ENCODE measurements around the gene TUBA3E. TPM values are rescaled to one million over a fixed set of nuclear protein-coding genes. Genes with fewer than 3 reads are reported as not detected.
A peak's percentile ranks its signal among the peaks of the same experiment; 100 is the strongest.
"Not testable (repeated sequence)": the region's sequence is repeated elsewhere in the genome, so short reads cannot be mapped to it uniquely, and the experiment has no call there.

TUBA3E gene
- total RNA-seq, 1 donor from 2014 or later, result not detected

DNA sequence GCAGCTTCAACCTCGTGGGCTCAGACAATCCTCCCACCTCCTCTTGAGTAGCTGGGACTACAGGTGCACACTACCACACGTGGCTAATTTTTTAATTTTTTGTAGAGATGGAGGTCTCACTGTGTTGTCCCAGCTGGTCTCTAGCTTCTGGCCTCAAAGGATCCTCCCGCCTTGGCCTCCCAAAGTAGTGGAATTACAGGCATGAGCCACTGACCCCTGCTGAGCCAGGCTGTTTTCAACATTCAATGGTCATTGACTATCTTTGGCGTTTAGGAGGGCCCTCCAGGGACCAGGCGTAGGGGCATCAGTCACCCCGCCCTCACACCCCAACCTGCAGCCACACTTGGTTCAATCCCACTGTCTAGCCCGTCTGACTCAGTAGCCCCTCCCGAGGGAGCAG lies 11.0 kb downstream of the TUBA3E start:
- Mint-ChIP-seq H3K4me1 (ENCODE audit: unreplicated experiment) (no peaks in the 10 kb centered on the region), H3K27ac (ENCODE audit: unreplicated experiment) (no peak overlapping the region), H3K4me3 (ENCODE audit: unreplicated experiment) (no peak overlapping the region), H3K36me3 (ENCODE audit: low read depth, unreplicated experiment) (no peaks in the 10 kb centered on the region), H3K9me3 (ENCODE audit: unreplicated experiment) (no peaks in the 10 kb centered on the region), H3K27me3 (ENCODE audit: unreplicated experiment) (peaks cover 3% of the 10 kb centered on the region)
- no peak for DNase-seq (ENCODE audit: low spot score)
- TF ChIP-seq, protein P1, sequence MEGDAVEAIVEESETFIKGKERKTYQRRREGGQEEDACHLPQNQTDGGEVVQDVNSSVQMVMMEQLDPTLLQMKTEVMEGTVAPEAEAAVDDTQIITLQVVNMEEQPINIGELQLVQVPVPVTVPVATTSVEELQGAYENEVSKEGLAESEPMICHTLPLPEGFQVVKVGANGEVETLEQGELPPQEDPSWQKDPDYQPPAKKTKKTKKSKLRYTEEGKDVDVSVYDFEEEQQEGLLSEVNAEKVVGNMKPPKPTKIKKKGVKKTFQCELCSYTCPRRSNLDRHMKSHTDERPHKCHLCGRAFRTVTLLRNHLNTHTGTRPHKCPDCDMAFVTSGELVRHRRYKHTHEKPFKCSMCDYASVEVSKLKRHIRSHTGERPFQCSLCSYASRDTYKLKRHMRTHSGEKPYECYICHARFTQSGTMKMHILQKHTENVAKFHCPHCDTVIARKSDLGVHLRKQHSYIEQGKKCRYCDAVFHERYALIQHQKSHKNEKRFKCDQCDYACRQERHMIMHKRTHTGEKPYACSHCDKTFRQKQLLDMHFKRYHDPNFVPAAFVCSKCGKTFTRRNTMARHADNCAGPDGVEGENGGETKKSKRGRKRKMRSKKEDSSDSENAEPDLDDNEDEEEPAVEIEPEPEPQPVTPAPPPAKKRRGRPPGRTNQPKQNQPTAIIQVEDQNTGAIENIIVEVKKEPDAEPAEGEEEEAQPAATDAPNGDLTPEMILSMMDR (IDR thresholded peaks at IDR 0.05; ENCODE audit: unreplicated experiment), result no peak

DNA sequence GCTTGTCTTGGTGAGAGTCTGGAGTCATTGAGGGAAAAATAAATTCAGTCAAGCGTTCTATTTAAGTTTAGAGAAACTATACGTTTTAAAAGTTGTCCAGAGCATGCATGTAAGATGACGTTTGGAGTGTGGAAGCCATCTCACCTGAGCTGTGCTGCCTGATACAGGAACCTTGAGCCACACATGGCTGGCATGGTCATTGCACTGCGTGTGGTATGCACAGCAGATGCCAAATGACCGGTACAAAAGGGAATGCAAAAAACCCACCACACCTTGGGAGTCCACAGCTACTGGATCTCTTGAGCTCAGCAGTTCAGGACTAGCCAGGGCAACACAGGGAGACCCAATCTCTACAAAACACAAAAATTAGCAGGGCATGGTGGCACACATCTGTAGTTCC lies 11.8 kb downstream of the TUBA3E start:
- no peaks in the 10 kb centered on the region for H3K9me3 Mint-ChIP-seq (ENCODE audit: unreplicated experiment)
- H3K27me3 Mint-ChIP-seq (ENCODE audit: unreplicated experiment), result peaks cover 3% of the 10 kb centered on the region
- H3K4me3 Mint-ChIP-seq (ENCODE audit: unreplicated experiment), result no peak overlapping the region
- H3K36me3 Mint-ChIP-seq (ENCODE audit: low read depth, unreplicated experiment), result no peaks in the 10 kb centered on the region
- TF ChIP-seq, protein P1 (IDR thresholded peaks at IDR 0.05; ENCODE audit: unreplicated experiment), result no peak
- H3K4me1 Mint-ChIP-seq (ENCODE audit: unreplicated experiment), result no peaks in the 10 kb centered on the region
- no peak overlapping the region for H3K27ac Mint-ChIP-seq (ENCODE audit: unreplicated experiment)
- DNase-seq (ENCODE audit: low spot score), result no peak

DNA sequence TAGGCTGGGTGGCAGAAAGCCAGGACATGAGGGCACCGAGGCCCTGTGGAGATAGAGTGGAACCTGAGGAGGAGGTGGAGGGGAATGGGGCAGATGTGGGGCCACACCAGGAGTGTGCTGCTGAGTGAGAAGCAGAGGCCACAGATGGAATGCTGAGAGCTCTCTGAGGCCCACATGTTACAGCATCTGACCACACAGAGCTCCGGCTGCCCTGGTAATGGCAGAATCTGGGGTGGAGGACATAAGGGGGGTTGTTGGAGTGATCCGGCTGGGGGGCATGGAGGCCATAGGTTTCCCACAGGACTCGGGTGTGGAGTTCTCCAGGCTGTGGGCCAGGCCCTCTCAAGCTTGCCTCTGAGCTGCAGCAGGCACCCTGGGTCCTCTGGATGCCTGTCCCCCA lies 12.3 kb downstream of the TUBA3E start:
- H3K27ac Mint-ChIP-seq (ENCODE audit: unreplicated experiment), result no peak overlapping the region
- H3K36me3 Mint-ChIP-seq (ENCODE audit: low read depth, unreplicated experiment), result no peaks in the 10 kb centered on the region
- no peak overlapping the region for H3K4me3 Mint-ChIP-seq (ENCODE audit: unreplicated experiment)
- peaks cover 2% of the 10 kb centered on the region for H3K4me1 Mint-ChIP-seq (ENCODE audit: unreplicated experiment)
- no peaks in the 10 kb centered on the region for H3K9me3 Mint-ChIP-seq (ENCODE audit: unreplicated experiment)
- TF ChIP-seq, protein P1 (IDR thresholded peaks at IDR 0.05; ENCODE audit: unreplicated experiment), result no peak
- DNase-seq (ENCODE audit: low spot score), result no peak
- peaks cover 5% of the 10 kb centered on the region for H3K27me3 Mint-ChIP-seq (ENCODE audit: unreplicated experiment)

DNA sequence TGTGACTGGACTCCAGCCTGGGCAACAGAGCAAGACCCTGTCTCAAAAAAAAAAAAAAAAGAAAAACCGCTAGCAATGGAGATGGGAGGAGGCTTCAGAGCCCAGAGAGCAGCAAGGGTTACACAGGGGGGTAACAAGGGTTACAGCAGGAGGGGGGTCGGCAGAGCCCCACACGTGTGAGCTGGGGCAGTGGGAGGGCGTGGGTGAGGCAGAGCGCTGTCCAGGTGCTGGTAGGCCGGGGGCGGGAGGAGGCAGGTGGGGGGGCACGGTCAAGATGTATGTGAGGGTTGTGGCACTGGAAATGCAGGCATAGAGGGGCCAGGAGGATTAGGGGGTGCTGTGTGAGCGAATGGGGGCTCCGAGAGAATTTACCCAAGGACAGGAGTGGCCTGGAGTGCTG lies 12.8 kb downstream of the TUBA3E start:
- peaks cover 4% of the 10 kb centered on the region for H3K4me1 Mint-ChIP-seq (ENCODE audit: unreplicated experiment)
- no peak for DNase-seq (ENCODE audit: low spot score)
- H3K36me3 Mint-ChIP-seq (ENCODE audit: low read depth, unreplicated experiment), result no peaks in the 10 kb centered on the region
- no peak overlapping the region for H3K4me3 Mint-ChIP-seq (ENCODE audit: unreplicated experiment)
- H3K9me3 Mint-ChIP-seq (ENCODE audit: unreplicated experiment), result no peaks in the 10 kb centered on the region
- H3K27ac Mint-ChIP-seq (ENCODE audit: unreplicated experiment), result no peak overlapping the region
- H3K27me3 Mint-ChIP-seq (ENCODE audit: unreplicated experiment), result peaks cover 5% of the 10 kb centered on the region
- TF ChIP-seq, protein P1 (IDR thresholded peaks at IDR 0.05; ENCODE audit: unreplicated experiment), result no peak

DNA sequence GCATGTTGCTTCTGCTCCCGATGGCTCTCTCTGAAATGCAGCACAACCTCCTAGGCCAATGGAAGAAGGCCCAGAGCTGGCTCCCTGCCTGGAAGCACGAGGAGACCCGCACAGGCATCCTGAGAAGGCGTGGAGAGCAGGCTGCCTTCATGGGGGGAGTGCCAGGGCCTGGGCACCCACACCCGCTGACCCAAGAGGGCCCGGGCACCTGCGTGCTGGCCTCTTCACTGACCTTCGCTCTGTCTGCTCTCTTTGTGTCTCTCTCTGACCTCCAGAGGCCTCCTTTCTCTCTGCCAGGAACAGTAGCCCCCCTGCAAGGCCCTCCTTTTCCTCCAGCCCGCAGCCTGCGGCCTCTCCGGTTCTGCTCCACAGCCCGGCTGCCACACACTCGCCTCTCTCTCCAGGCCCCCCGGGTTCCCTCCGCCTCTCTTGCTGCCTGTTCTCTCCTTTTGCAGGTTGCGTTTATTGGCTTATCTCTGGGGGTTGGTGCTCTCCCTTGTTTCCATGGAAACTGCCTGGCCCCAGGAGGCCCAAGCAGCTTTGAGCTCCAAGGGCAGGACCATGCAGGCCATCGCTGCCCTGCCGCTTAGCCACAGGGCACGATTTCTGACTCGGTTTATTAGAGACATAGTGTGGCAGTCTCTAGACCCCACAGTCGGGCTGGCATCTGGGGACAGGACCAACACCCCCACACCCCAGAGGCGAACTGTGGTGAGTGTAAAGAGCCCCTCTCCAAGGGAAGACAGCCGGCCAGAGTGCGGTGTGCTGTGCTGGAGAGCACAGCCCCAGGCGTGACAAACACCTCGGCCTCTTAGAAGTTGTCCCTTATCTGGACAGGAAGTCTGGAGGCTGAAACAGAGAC lies 14.5 kb downstream of the TUBA3E start:
- TF ChIP-seq, protein P1 (IDR thresholded peaks at IDR 0.05; ENCODE audit: unreplicated experiment), result no peak
- DNase-seq (ENCODE audit: low spot score), result no peak
- Mint-ChIP-seq H3K27ac (ENCODE audit: unreplicated experiment) (no peak overlapping the region), H3K36me3 (ENCODE audit: low read depth, unreplicated experiment) (no peaks in the 10 kb centered on the region), H3K4me1 (ENCODE audit: unreplicated experiment) (peaks cover 4% of the 10 kb centered on the region), H3K27me3 (ENCODE audit: unreplicated experiment) (peaks cover 5% of the 10 kb centered on the region), H3K9me3 (ENCODE audit: unreplicated experiment) (no peaks in the 10 kb centered on the region), H3K4me3 (ENCODE audit: unreplicated experiment) (no peak overlapping the region)

DNA sequence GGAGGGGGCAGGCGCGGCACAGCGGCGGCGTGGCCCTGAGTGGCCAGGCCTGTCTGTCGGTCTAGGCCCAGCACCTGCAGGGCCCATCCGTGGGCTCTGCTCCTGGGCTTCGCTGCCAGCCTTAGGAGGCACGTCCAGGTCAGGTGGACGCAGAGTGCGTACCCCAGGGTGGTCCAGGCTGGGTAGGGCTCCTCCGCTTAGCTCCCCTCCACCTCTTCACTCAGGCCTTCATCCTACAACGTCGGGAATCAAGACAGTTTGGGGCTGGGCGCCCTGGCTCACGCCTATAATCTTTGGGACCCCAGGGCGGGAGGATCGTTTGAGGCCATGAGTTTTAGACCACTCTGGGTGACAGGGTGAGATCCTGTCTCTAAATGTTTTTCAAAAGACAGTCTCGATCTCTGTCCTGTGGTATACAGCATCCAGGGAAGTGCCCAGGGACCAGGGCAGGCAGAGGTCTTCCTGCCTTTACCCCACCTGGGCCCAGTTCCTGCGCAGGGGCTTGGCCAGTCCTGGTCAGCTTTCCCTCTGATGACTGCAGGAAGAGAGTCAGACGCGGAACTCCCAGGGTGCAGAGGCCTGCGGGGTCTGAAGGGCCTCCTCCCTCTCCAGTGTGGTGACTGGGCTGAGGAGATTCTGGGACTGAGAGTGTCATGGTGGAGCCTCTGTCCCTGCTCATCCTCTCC lies 15.3 kb downstream of the TUBA3E start:
- not testable (repeated sequence) for H3K27ac Mint-ChIP-seq (ENCODE audit: unreplicated experiment); H3K4me1 Mint-ChIP-seq (ENCODE audit: unreplicated experiment); H3K36me3 Mint-ChIP-seq (ENCODE audit: low read depth, unreplicated experiment); DNase-seq (ENCODE audit: low spot score); H3K9me3 Mint-ChIP-seq (ENCODE audit: unreplicated experiment); H3K27me3 Mint-ChIP-seq (ENCODE audit: unreplicated experiment)
- H3K4me3 Mint-ChIP-seq (ENCODE audit: unreplicated experiment), result peak overlapping the region; percentile 71
